ENCODE measurements around the gene SPATA31D4. TPM values are rescaled to one million over a fixed set of nuclear protein-coding genes. Genes with fewer than 3 reads are reported as not detected.

Gene SPATA31D4
- polyA plus RNA-seq, 4 donors: 0.01 TPM; not detected in 3

- Histone ChIP-seq H3K4me3 (ENCODE audit: low read depth in 1 of 3, low read length in 3 of 3) (no peak overlapping the region), H3K4me1 (ENCODE audit: control insufficient read depth in 3 of 3, insufficient read depth in 2 of 3, low read depth in 1 of 3, low read length in 2 of 3) (no peaks in the 10 kb centered on the region), H3K27me3 (ENCODE audit: control insufficient read depth in 3 of 3, insufficient read depth in 3 of 3, low read length in 3 of 3) (no peaks in the 10 kb centered on the region), H3K27ac (ENCODE audit: low read depth in 1 of 3, low read length in 2 of 3) (no peak overlapping the region), H3K9me3 (ENCODE audit: control insufficient read depth in 2 of 2, insufficient read depth in 1 of 2, low read depth in 1 of 2, low read length in 1 of 2) (peaks cover 0 to 5% of the 10 kb centered on the region in 2 donors), H3K36me3 (ENCODE audit: control insufficient read depth in 3 of 3, insufficient read depth in 2 of 3, low read depth in 1 of 3, low read length in 3 of 3) (no peaks in the 10 kb centered on the region)
- FAIRE-seq (no peak), DNase-seq (no peak)
- 74 to 82% (median 77%) methylated on average over 5 of the region's 5 CpGs for WGBS, 3 donors
Observed at GRCh38 chr9:81974764-81975163, 46.5 kb downstream of the SPATA31D4 start.

- Histone ChIP-seq H3K36me3 (ENCODE audit: control insufficient read depth in 3 of 3, insufficient read depth in 2 of 3, low read depth in 1 of 3, low read length in 3 of 3) (no peaks in the 10 kb centered on the region), H3K27ac (ENCODE audit: low read depth in 1 of 3, low read length in 2 of 3) (no peak overlapping the region), H3K4me1 (ENCODE audit: control insufficient read depth in 3 of 3, insufficient read depth in 2 of 3, low read depth in 1 of 3, low read length in 2 of 3) (no peaks in the 10 kb centered on the region), H3K9me3 (ENCODE audit: control insufficient read depth in 2 of 2, insufficient read depth in 1 of 2, low read depth in 1 of 2, low read length in 1 of 2) (peaks cover 0 to 5% of the 10 kb centered on the region in 2 donors), H3K27me3 (ENCODE audit: control insufficient read depth in 3 of 3, insufficient read depth in 3 of 3, low read length in 3 of 3) (no peaks in the 10 kb centered on the region), H3K4me3 (ENCODE audit: low read depth in 1 of 3, low read length in 3 of 3) (no peak overlapping the region)
- no peak for FAIRE-seq
- no peak for DNase-seq
- WGBS, 3 donors: 86 to 92% (median 91%) methylated on average over 11 of the region's 11 CpGs
Observed at GRCh38 chr9:81976351-81976750, 48.1 kb downstream of the SPATA31D4 start.

GRCh38 chr9:81979196-81979595 is 51.0 kb downstream of the SPATA31D4 start:
- FAIRE-seq (no peak), DNase-seq (no peak)
- Histone ChIP-seq H3K27me3 (ENCODE audit: control insufficient read depth in 3 of 3, insufficient read depth in 3 of 3, low read length in 3 of 3) (no peaks in the 10 kb centered on the region), H3K4me1 (ENCODE audit: control insufficient read depth in 3 of 3, insufficient read depth in 2 of 3, low read depth in 1 of 3, low read length in 2 of 3) (no peaks in the 10 kb centered on the region), H3K9me3 (ENCODE audit: control insufficient read depth in 2 of 2, insufficient read depth in 1 of 2, low read depth in 1 of 2, low read length in 1 of 2) (no peaks in the 10 kb centered on the region), H3K27ac (ENCODE audit: low read depth in 1 of 3, low read length in 2 of 3) (no peak overlapping the region), H3K4me3 (ENCODE audit: low read depth in 1 of 3, low read length in 3 of 3) (no peak overlapping the region), H3K36me3 (ENCODE audit: control insufficient read depth in 3 of 3, insufficient read depth in 2 of 3, low read depth in 1 of 3, low read length in 3 of 3) (no peaks in the 10 kb centered on the region)
- WGBS, 3 donors: 62 to 65% (median 63%) methylated on average over 2 of the region's 2 CpGs

- Histone ChIP-seq H3K27ac (ENCODE audit: low read depth in 1 of 3, low read length in 2 of 3) (no peak overlapping the region), H3K4me3 (ENCODE audit: low read depth in 1 of 3, low read length in 3 of 3) (no peak overlapping the region), H3K4me1 (ENCODE audit: control insufficient read depth in 3 of 3, insufficient read depth in 2 of 3, low read depth in 1 of 3, low read length in 2 of 3) (no peaks in the 10 kb centered on the region), H3K36me3 (ENCODE audit: control insufficient read depth in 3 of 3, insufficient read depth in 2 of 3, low read depth in 1 of 3, low read length in 3 of 3) (no peaks in the 10 kb centered on the region), H3K9me3 (ENCODE audit: control insufficient read depth in 2 of 2, insufficient read depth in 1 of 2, low read depth in 1 of 2, low read length in 1 of 2) (no peaks in the 10 kb centered on the region), H3K27me3 (ENCODE audit: control insufficient read depth in 3 of 3, insufficient read depth in 3 of 3, low read length in 3 of 3) (no peaks in the 10 kb centered on the region)
- DNase-seq: no peak
- FAIRE-seq: no peak
Observed at GRCh38 chr9:81980568-81980967, 52.3 kb downstream of the SPATA31D4 start.

GRCh38 chr9:81981883-81982282 is 53.7 kb downstream of the SPATA31D4 start:
- H3K27ac ChIP-seq (ENCODE audit: low read depth in 1 of 3, low read length in 2 of 3): no peak overlapping the region
- DNase-seq: no peak
- H3K36me3 ChIP-seq (ENCODE audit: control insufficient read depth in 3 of 3, insufficient read depth in 2 of 3, low read depth in 1 of 3, low read length in 3 of 3): no peaks in the 10 kb centered on the region
- H3K27me3 ChIP-seq (ENCODE audit: control insufficient read depth in 3 of 3, insufficient read depth in 3 of 3, low read length in 3 of 3): no peaks in the 10 kb centered on the region
- no peaks in the 10 kb centered on the region for H3K4me1 ChIP-seq (ENCODE audit: control insufficient read depth in 3 of 3, insufficient read depth in 2 of 3, low read depth in 1 of 3, low read length in 2 of 3)
- H3K9me3 ChIP-seq (ENCODE audit: control insufficient read depth in 2 of 2, insufficient read depth in 1 of 2, low read depth in 1 of 2, low read length in 1 of 2): no peaks in the 10 kb centered on the region
- no peak overlapping the region for H3K4me3 ChIP-seq (ENCODE audit: low read depth in 1 of 3, low read length in 3 of 3)
- no peak for FAIRE-seq
- 86 to 97% (median 94%) methylated on average over 4 of the region's 4 CpGs for WGBS, 3 donors

Other genes starting within 250 kb of the SPATA31D4 start
- 10 to 100 TPM in 3 of 4 donors, 1 to 10 TPM in 1; 5.9 to 28.6 (median 18.8) TPM for gene TLE1, start 238.9 kb upstream of the SPATA31D4 start, polyA plus RNA-seq
- not detected for gene SPATA31D3, start 15.1 kb downstream of the SPATA31D4 start, polyA plus RNA-seq
- not detected for gene SPATA31D1, start 60.3 kb downstream of the SPATA31D4 start, polyA plus RNA-seq